RPMI7951 (cell line): ENCODE measurements around the gene SHKBP1. TPM values are rescaled to one million over a fixed set of nuclear protein-coding genes. Genes with fewer than 3 reads are reported as not detected.

Source experiments
- DNase-seq: peaks from one replicate; pipeline ENCODE4 v3.0.0-alpha.2; 2012; ENCODE audit warnings: low read depth
- total RNA-seq: library from RNA; depleted of rRNA; stranded (reverse); fragments of >200 nt; shearing (Covaris generic); gene quantifications from 2 replicates; pipeline ENCODE4 v1.2.3, GENCODE V29; 2014

Gene SHKBP1
- total RNA-seq, 1 experiment from 2014 or later, result 33.3 TPM

- DNase-seq, result peak; percentile 36
These were observed 24.7 kb downstream of the SHKBP1 start, which contains the start of gene LTBP4 for GRCh38 chr19:40601134-40601974. TSS of gene LTBP4 (plus strand) at chr19:40601369. CDS start at chr19:40601388, 19 bp downstream.

GRCh38 chr19:40603071-40603388, 26.4 kb downstream of the SHKBP1 start:
- no peak for DNase-seq

- DNase-seq, result peak; percentile 95
These were observed 26.9 kb downstream of the SHKBP1 start for GRCh38 chr19:40603389-40604170.

GRCh38 chr19:40604171-40604646, 27.5 kb downstream of the SHKBP1 start:
- DNase-seq, result no peak

GRCh38 chr19:40604647-40605215, 28.1 kb downstream of the SHKBP1 start:
- DNase-seq, result peak; percentile 35

GRCh38 chr19:40605216-40605971, 28.7 kb downstream of the SHKBP1 start:
- peak; percentile 77 for DNase-seq

GRCh38 chr19:40607311-40608239, 30.9 kb downstream of the SHKBP1 start:
- no peak for DNase-seq

GRCh38 chr19:40608240-40608621, 31.6 kb downstream of the SHKBP1 start:
- no peak for DNase-seq

- DNase-seq, result no peak
These were observed 32.3 kb downstream of the SHKBP1 start for GRCh38 chr19:40608957-40609356.

GRCh38 chr19:40609561-40610395, 33.1 kb downstream of the SHKBP1 start:
- peak; percentile 91 for DNase-seq

- DNase-seq, result peak; percentile 64
These were observed 33.9 kb downstream of the SHKBP1 start for GRCh38 chr19:40610396-40611064.

- DNase-seq, result no peak
These were observed 34.4 kb downstream of the SHKBP1 start for GRCh38 chr19:40611096-40611495.

GRCh38 chr19:40611900-40612698, 35.4 kb downstream of the SHKBP1 start:
- no peak for DNase-seq

GRCh38 chr19:40612831-40613689, 36.4 kb downstream of the SHKBP1 start:
- peak; percentile 35 for DNase-seq

- DNase-seq, result peak; percentile 91
These were observed 37.3 kb downstream of the SHKBP1 start for GRCh38 chr19:40613690-40614621.
